ENCODE results near the gene ACSF3.

The ACSF3 gene

GRCh38 chr16:89095491-89095951 lies 1.9 kb downstream of the ACSF3 start:
- no peak for DNase-seq (ENCODE audit: low read depth)

- no peak for DNase-seq (ENCODE audit: low read depth)
Measured at GRCh38 chr16:89096042-89096717, 2.5 kb downstream of the ACSF3 start.

GRCh38 chr16:89096768-89097391 lies 3.2 kb downstream of the ACSF3 start:
- DNase-seq (ENCODE audit: low read depth): no peak

- no peak for DNase-seq (ENCODE audit: low read depth)
Measured at GRCh38 chr16:89097392-89097772, 3.7 kb downstream of the ACSF3 start.

DNA sequence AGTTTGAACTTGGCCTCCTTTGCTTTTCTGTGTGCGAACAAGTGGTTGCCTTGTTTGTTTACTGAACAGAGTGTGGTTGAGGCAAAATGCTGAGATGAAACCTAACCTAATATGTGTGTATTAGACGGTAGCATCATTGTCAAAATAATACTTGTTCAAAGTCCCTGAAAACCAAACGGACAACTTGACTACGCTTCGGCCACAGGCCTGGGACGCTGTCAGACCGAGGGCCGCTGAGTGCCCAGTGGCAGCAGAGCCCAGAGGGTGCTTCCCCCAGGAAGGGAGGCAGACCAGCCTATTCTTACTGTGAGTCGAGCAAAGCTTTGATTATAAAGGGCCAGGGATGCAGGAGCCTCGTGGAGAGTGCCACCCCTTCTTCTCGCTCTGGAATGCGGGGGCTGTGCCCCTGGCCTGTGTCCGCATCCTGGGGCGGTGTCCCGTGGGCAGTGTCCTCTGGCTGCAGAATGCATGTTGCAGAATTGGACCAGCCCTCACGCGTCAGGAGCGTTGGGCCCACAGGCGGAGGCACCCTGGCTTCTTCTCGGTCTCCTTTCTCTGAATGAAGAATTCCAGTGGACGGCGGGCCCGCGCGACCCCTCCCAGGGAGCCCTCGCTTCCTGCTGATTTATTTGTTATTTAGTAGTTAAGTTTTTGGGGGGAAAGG lies 5.2 kb downstream of the ACSF3 start:
- no peak for DNase-seq (ENCODE audit: low read depth)

- peak; percentile 7 for DNase-seq (ENCODE audit: low read depth)
Measured at GRCh38 chr16:89099905-89100304, 6.3 kb downstream of the ACSF3 start.

DNA sequence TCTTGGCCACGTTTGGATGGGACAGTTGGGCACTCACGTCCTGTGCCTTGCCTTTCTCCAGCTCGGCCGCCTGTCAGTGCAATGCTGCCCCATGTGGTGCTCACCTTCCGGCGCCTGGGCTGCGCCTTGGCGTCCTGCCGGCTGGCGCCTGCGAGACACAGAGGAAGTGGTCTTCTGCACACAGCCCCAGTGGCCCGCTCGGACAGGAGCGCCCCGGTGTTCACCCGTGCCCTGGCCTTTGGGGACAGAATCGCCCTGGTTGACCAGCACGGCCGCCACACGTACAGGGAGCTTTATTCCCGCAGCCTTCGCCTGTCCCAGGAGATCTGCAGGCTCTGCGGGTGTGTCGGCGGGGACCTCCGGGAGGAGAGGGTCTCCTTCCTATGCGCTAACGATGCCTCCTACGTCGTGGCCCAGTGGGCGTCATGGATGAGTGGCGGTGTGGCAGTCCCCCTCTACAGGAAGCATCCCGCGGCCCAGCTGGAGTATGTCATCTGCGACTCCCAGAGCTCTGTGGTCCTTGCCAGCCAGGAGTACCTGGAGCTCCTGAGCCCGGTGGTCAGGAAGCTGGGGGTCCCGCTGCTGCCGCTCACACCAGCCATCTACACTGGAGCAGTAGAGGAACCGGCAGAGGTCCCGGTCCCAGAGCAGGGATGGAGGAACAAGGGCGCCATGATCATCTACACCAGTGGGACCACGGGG lies 7.1 kb downstream of the ACSF3 start:
- DNase-seq (ENCODE audit: low read depth): no peak

DNA sequence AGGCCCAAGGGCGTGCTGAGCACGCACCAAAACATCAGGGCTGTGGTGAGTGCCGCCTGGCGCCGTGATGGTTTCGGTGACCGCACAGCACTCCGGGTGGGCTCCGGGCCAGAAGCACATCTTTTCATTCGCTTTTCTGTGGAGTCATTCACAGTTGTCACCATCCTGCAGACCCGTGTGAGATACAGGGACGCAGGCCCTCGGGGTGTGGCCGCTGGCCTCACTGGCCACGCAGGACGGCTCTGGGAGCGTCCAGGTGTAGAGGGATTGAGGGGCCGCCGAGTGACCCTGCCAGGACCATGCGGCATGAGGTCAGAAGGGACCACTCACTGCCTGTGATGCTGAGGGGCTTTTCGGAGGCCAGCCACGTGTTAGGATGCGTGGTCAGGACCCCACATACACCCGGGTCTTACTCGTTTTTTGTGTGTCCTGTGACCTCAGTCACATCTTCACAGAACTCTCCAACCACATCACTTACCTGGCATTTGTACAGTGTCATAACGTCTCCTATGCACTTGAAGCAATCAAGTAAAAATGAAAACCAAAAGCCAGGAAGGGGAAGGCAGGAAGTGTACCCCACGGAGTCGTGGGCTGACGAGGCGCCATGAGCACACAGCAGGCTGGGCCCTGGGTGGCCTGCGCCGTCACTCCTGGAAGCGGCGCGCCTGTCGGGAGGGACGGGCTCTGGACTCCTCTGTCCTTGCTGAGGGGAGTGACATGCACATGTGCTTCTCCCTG lies 7.8 kb downstream of the ACSF3 start:
- no peak for DNase-seq (ENCODE audit: low read depth)

- DNase-seq (ENCODE audit: low read depth): no peak
Measured at GRCh38 chr16:89102041-89102471, 8.4 kb downstream of the ACSF3 start.

- DNase-seq (ENCODE audit: low read depth): no peak
Measured at GRCh38 chr16:89102481-89103073, 8.9 kb downstream of the ACSF3 start.

DNA sequence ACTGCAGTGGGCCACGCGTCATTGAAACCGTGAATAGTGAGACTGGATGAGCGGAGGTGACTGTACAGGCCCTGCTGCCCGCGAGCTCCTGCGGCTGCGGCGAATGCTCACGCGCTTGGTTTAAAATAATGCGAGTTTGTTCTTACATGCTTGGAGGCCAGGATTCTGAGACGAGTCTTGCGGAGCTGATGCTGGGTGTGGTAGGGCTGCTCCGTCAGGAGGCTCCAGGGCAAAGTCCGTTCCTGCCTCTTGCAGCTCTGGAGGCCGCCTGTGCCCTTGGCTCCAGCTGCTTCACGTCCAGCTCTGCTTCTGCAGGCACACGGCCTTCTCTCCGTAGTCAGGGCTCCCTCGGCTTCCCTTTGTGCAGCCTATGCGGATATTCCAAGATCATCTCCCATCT lies 9.5 kb downstream of the ACSF3 start:
- DNase-seq (ENCODE audit: low read depth): no peak

DNA sequence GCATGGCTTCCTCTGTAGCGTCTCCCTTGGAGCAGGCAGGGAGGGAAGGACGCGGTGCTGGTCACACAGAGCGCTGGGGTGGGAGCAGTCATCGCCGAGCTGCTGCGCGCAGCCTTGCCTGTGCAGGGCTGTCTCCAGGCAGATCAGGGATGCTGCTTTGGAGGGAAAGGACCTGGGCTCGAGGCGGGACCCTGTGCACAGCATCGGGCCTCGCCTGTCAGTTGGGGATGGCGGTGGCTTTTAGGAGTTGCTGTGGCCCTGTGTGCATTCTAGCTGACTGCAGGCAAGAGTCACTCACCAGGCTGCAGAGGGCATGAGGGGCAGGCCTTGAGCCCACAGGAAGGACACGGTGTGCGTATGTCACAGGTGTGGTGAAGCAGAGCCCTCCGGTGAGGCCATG lies 10.1 kb downstream of the ACSF3 start:
- no peak for DNase-seq (ENCODE audit: low read depth)

DNA sequence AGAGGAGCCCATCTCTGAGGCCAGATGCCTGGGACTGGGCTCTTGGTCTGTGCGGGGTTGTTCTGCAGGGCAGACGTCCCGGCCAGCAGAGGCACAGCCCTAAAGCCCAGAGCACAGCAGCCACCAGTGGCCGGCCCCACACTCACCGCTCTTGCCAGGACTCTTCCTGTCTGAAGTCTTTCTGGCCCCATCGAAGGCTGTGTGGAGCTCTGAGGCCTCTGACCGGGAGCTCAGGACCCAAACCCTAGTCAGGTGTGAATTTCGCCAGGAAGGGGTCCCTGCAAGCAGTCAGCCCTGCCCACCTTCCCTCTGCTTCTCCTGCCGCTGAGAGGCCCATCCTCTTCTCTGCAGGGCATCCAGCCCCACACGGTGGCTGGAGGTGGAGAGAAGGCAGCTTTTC lies 10.7 kb downstream of the ACSF3 start:
- DNase-seq (ENCODE audit: low read depth): no peak

DNA sequence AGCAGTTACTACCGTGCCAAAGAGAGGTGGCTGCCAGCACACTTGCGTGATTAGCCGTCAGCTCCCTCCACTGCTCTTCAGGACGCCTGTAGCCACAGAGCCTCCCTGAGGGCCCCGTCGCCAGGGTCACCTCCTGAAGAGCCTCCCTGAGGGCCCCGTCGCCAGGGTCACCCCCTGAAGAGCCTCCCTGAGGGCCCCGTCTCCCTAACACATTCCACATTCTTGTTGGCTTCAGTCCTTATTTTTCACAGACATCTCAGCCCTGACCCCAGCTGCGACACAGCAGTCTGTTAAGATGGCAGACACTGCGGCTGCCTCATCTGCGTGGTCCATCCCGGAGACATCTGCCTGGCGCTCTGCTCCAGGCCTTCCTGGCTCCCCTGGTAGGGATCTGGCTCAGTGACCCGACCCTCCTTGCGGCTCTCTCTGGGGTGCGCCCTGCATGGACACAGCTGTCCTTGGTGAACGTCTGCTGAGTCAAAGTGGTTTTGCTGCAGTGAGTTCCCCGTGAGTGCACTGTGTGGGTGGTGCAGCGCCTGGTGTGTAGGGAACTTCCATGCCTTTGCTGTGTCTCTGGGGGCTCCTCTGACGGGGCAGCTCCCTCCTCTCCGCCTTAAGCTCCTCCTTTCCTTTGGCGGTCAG lies 11.4 kb downstream of the ACSF3 start:
- no peak for DNase-seq (ENCODE audit: low read depth)

- no peak for DNase-seq (ENCODE audit: low read depth)
Measured at GRCh38 chr16:89105599-89106151, 12.0 kb downstream of the ACSF3 start.

- DNase-seq (ENCODE audit: low read depth): no peak
Measured at GRCh38 chr16:89106533-89107202, 13.0 kb downstream of the ACSF3 start.

GRCh38 chr16:89107203-89107582 lies 13.5 kb downstream of the ACSF3 start:
- no peak for DNase-seq (ENCODE audit: low read depth)

GRCh38 chr16:89108416-89108815 lies 14.8 kb downstream of the ACSF3 start:
- no peak for DNase-seq (ENCODE audit: low read depth)

DNA sequence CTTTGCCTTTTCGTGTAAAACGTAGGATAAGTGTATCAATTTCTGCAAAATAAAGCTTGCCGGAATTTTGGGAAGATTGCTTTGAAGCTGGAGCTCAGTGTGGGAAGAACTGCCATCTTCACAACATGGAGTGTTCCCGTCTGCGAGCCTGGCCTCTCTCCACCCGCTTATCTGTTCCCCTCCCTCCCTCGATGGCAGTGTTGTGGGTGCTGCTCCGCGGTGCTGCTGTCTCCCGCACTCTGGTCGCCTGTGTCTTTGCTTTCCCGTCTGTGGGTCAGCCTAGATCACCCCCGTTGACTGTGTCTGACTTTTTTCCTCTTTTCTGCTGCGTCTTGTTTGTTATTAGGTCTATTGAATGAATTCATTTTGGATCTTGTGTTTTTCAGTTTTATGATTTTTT lies 17.0 kb downstream of the ACSF3 start:
- no peak for DNase-seq (ENCODE audit: low read depth)

DNA sequence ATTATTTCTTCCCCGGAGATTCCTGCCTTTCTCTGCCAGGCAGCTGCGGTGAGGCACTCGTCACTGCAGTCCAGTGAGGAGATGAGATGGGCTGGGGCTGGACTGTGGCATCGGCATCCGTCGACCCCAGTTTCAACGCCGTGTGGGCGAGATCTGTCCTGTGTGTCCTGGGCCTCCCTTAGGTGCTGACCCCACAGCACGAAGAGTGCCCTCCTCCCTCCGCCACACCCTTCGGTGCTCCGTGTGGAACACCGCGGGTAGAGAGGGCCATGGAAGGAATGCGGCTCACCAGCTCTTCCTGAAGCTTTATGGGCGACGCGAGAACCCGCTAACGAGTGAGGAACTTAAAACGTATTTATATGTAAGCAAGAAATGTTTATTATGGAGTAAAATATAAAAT lies 17.6 kb downstream of the ACSF3 start:
- DNase-seq (ENCODE audit: low read depth): no peak
